NCI-H446 (cell line): ENCODE results near the gene RPL22.

ENCODE experiments used
- DNase-seq, 2 experiments: peaks; one replicate each; lab custom pipeline; 2025; lab: John Stamatoyannopoulos, UW

The RPL22 gene

GRCh38 chr1:6152181-6152580 lies 47.2 kb downstream of the RPL22 start:
- DNase-seq = no peak

- DNase-seq = no peak
These were observed 48.0 kb downstream of the RPL22 start for GRCh38 chr1:6151291-6151822.

- DNase-seq = no peak
These were observed 49.1 kb downstream of the RPL22 start for GRCh38 chr1:6150006-6150938.

DNA sequence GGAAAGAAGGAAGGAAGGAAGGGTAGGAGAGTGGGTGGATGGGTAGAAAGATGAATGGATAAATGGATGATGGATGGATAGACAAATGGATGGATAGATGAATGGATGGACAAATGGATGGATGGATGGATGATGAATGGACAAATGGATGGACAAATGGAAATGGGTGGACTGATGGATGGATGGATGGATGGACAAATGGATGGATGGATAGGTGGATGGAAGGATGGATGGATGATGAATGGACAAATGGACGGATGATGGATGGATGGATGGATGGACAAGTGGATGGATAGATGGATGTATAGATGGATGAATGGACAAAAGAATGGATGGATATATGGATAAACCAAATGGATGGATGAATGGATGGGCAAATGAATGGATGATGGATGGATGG lies 49.8 kb downstream of the RPL22 start:
- no peak for DNase-seq

- DNase-seq = no peak
These were observed 50.7 kb downstream of the RPL22 start for GRCh38 chr1:6148497-6149241.

DNA sequence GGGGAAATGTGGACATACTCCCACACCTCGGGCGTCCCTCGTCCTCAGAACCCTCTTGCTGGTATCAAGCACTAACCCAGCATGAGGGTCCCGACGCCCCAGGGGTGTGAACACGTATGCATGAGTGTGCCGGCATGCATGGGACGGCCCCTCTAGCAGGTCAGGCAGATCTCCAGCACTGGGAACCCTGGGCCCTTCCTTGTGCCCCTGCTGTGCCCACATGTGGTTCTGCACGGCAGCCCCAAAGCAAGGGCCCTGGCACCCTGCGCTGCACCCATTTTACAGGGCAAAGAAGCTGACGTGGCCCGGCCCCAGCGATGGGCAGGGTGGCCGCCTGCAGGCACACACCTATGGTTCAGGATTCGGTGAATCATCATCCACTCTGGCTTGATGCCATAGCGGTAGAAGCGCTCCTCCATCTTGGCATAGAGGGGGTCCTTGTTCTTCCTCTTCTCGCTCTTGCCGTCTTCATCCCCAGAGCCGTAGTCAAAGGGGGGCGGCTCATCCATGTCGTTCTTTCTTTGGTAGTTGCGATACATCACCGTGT lies 53.5 kb downstream of the RPL22 start:
- no peak for DNase-seq

DNA sequence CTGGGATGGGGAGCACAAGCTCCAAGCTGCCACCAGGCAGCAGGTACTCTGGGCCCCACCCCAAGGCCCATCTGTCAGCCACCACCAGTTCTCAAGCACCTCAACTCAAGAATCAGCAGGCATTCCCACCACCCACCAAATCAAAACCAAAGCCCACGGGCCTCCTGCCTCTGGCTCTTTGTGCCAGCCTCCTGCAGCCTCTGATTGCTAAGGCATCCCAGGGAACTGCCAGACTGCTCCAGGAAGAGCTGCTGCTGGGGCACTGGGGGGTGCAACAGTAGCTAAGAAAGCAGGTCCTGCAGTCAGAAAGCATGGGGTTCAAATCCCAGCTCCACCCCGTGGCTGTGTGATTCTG lies 54.0 kb downstream of the RPL22 start:
- DNase-seq = no peak

GRCh38 chr1:6144647-6145395 lies 54.6 kb downstream of the RPL22 start:
- no peak for DNase-seq

GRCh38 chr1:6144175-6144574 lies 55.2 kb downstream of the RPL22 start:
- DNase-seq = no peak

GRCh38 chr1:6143395-6143794 lies 56.0 kb downstream of the RPL22 start:
- no peak for DNase-seq

GRCh38 chr1:6142734-6143133 lies 56.7 kb downstream of the RPL22 start:
- DNase-seq = no peak

DNA sequence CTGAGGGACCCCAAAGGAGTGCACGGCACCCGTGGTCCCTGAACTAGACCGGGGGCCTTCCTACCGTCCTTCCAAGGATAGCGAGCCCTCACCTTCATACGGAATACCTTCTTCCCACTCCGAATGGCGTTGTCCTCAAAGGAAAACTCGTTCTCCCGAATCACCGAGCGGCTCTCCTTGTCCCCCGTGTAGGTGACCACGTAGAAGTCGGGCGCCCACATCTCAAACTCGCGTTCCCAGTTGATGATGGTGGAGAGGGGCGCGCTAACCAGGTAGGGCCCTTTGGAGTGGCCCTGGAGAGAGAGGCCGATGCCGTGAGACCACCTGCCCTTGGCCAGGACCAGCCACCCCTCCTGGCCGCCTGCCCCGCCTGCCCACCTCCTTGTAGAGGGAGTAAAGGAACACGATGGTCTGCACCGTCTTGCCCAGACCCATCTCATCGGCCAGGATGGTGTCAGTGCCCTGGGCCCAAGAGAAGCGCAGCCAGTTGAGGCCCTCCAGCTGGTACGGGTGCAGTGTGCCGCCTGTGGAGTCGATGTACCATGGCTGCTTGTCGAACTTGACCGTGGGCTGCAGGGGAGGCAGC lies 57.3 kb downstream of the RPL22 start:
- no peak for DNase-seq

DNA sequence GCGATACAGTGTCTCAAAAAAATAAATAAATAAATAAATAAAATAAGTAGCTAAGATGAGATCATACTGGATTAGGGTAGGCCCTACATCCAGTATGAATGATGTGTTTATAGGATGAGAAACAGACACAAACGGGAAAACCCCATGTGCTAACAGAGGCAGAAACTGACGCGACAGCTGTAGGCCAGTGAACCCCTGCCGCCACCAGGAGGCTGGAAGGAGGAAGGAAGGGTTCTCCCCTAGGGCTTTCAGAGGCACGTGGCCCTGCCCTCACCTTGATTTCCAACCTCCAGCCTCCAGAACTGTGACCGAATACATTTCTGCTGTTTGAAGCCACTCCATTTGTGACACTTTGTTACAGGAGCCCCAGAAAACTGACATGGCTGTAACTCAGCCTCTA lies 57.8 kb downstream of the RPL22 start:
- DNase-seq = no peak

- DNase-seq = no peak
These were observed 59.0 kb downstream of the RPL22 start for GRCh38 chr1:6140413-6140812.

- DNase-seq = no peak
These were observed 61.6 kb downstream of the RPL22 start for GRCh38 chr1:6137758-6138157.

DNA sequence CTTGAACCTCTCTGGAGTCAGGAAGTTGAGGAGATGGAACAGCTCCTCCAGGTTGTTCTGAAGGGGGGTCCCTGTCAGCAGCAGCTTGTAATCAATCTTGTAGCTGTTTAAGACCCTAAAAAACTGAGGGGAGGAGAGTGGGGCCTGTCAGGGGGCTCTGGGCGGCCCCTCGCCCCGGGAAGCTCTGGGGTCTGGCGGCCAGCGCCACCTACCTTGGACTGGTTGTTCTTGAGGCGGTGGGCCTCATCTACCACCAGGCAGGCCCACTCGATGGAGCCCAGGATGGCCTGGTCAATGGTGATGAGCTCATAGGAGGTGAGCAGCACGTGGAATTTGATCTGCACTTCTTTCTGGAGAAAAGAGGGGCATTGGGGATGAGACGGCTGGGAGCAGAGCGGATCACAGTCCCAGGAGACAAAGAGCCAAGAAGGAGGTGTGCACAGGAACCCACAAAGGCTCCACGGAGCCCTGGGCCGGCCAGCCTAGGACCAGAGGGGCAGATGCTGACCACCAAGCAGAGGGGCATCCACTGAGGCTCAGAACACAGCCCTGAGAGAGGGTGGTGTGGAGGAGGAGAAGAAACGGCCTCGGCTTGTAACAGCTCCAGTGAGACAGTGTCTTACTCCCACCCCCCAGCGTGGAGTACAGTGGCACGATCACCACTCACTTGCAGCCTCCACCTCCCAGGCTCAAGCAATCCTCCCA lies 62.7 kb downstream of the RPL22 start:
- DNase-seq = no peak
